A549 treated with RU486 at 1 μM for 4 hours (cell line): ENCODE measurements around the gene SDSL. TPM values are rescaled to one million over a fixed set of nuclear protein-coding genes. Genes with fewer than 3 reads are reported as not detected.

Source experiments
- total RNA-seq: library from RNA; stranded (reverse); fragments of 200-300 nt; extraction: Qiagen RNA extraction; gene quantifications from 5 replicates; pipeline ENCODE4 v1.2.3, GENCODE V29; 2022; ENCODE audit warnings: low read depth

The SDSL gene
- 20.4 to 28.8 TPM (median 23.7 TPM) in 5 replicates for total RNA-seq

GRCh38 chr12:113422030-113422885 lies at the start of gene SDSL:
SDSL (plus strand) TSS chr12:113422380; CDS start chr12:113427983, 5,603 bp downstream.

DNA sequence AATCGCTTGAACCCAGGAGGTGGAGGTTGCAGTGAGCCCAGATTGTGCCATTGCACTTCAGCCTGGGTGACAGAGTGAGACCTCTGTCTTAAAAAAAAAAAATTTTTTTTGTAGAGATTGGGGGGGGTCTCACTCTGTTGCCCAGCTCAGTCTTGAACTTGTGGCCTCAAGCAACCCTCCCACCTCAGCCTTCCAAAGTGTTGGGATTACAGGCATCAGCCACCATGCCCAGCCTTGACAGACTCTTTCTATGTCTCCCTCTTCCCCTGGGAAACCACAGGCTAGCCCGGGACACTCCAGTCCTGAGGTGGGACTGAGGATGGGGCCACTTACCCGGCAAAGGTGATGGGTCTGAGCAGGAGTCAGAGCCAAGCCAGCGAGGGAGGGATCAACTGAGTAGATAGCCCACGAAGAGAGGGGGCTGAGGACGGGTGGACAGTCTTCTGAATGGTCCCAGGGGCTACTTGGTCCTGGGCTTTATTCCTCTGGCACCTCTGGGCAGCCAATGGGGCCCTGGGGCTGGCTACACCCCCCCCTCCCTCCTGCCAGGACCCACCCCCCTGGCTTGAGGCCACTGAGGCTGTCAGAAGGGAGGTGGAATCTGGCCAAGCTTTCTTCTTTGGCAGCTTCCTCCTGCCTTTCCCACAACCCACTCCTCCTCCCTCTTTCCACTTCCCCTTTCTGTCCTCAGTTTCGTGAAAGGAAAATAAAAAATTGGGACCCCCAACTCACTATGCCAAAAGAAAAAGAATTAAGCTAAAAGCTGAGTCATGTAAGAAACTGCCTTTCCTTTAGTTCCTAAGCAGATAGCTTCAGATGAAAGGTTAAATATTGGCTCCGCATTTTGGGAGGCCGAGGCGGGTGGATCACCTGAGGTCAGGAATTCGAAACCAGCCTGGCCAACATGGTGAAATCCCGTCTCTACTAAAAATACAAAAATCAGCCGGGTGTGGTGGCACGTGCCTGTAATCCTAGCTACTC lies 18.5 kb upstream of the SDSL start, which contains the start of gene SDS:
Gene SDS, minus strand, starts transcription at position 453 of the 981 bp plus-strand sequence. CDS start 4,179 bp downstream, outside the sequence.

DNA sequence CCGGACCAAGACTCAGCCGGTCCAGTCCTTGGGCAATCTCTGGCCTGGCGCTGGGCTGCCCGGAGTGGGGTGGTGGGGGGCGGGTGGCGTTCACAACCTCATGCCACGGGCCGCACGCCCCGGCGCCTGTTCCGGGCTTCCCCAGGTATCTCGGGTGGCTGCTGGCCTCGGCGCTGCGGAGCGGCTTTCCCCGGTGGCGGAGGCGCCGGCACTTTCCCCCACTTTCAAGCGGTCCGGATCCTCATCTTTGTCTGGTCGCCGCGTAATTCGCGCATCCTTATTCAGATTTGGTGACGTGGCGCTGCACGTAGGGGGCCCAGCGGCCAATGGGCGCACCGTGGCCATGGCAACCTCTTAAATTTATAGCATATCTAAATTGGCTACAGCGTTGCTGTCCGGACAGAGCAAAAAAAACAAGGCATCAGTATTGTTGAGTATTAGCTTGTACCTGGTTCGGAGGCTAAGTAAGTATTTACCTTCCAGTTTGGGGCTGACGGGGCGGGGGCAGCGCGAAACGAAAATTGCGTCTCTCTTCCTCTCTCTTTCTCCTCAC lies 49.5 kb downstream of the SDSL start, which contains the start of gene LHX5:
Gene LHX5, minus strand, starts transcription at position 253 of the 553 bp plus-strand sequence. CDS start 373 bp downstream, outside the sequence.

Other genes starting within 250 kb of the SDSL start
- 48.5 to 93.6 TPM (median 79.2 TPM) in 5 replicates for gene DDX54, start 236.9 kb upstream of the SDSL start, total RNA-seq
- 25.5 to 37.6 TPM (median 36.6 TPM) in 5 replicates for gene RITA1, start 236.7 kb upstream of the SDSL start, total RNA-seq
- gene TPCN1, start 200.9 kb upstream of the SDSL start, total RNA-seq, result 15.4 to 21.1 TPM (median 20.1 TPM) in 5 replicates
- gene SLC8B1, start 87.3 kb upstream of the SDSL start, total RNA-seq, result 7.6 to 9.0 TPM (median 8.4 TPM) in 5 replicates
- gene PLBD2, start 63.8 kb upstream of the SDSL start, total RNA-seq, result 25.9 to 36.6 TPM (median 33.4 TPM) in 5 replicates
- gene SDS, start 18.5 kb upstream of the SDSL start, total RNA-seq, result 0.16 to 1.0 TPM (median 0.59 TPM) in 5 replicates
- gene LHX5, start 49.5 kb downstream of the SDSL start, total RNA-seq, result 0.03 TPM in 1 of 5 replicates, not detected in the others